ENCODE data around the gene MAN2B2.

MAN2B2 gene

DNA sequence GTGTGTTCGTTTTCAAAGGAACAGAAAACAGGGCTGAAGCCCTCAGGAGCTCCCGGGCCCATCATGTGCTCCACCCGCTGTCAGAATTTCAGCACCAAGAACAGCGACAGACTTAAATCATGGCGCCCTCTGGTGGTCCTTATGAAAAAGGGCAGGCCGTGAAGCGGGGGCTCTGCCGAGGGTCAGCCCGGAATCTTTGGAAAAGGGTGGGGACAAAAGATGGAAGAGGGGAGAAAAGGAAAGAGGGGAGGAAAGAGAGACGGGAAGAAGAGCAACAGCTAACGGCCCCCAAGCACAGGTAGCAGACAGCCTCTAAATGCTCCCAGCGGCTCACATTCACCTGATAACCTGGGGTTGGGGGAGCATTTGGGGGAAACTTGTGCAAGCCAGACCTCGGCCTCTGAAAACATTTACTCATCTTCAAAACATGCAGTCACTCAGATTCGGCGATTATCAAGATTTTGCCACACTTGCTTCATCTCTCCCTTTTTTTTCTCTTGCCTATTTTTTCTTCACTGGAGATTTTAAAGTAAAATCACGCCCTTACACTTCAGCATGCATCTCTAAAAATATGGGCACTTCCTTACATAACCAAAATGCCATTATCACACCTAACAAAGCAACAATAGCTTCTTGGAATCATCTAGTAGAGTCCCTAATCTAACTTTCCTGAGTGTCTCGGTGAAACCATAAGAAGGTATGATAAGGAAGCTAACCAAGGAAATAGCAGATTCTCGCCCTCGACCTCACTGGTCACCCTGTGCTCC lies 28.1 kb upstream of the MAN2B2 start:
- peak; percentile 59 for DNase-seq (ENCODE audit: low read depth)

- peak; percentile 10 for DNase-seq (ENCODE audit: low read depth)
Observed at GRCh38 chr4:6548201-6548881, 26.6 kb upstream of the MAN2B2 start.

DNA sequence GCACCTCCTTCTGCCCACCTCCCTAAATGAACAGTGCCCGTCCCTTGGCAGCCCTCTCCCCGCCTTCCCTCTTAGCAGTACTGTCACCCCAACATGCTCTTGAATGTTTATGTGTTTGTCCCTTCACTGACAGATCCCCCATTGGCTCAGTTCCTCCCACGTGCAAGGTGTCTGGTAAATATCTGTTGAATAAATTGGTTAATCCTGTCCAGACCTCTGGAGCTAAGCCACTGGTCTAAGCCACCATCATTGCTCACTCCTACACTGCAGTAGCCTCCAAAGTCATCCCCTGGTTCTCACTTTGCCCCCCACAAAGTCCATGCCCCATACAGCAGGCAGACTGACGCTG lies 26.1 kb upstream of the MAN2B2 start:
- no peak for DNase-seq (ENCODE audit: low read depth)

GRCh38 chr4:6549445-6549844 lies 25.5 kb upstream of the MAN2B2 start:
- DNase-seq (ENCODE audit: low read depth): no peak

DNA sequence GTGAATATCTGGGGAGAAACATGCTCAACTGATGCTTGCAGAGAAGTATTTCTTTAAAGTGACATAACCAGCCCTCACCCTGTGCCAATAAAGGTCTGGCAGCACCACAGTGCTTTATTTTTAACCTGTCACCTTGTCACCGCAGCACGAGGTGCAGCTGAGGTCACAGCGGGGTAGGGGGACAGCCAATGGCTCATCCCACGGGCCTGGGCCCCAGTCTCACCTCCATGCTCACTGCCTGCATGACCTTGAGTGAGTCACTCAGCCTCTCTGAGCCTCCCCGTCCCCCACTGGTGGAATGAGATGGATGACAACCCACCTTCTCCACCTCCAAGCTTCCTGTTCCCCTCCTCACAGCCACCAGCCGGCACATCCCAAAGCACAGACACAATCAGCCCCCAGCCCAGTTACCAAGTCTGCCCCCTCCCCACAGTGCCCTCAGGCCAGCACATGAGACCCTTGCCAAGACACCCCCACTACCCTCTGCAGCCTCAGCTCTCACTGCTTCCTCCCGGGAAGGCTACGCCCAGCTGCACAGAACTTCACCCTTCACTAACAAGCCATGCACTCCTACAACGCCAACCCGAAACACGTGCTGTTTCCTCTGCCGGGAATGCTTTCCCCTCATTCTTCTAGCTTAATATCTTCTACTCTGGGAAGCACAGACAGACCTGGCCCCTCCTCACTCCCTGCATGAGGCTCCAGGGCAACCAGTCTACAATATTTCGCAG lies 24.9 kb upstream of the MAN2B2 start:
- DNase-seq (ENCODE audit: low read depth): no peak

DNA sequence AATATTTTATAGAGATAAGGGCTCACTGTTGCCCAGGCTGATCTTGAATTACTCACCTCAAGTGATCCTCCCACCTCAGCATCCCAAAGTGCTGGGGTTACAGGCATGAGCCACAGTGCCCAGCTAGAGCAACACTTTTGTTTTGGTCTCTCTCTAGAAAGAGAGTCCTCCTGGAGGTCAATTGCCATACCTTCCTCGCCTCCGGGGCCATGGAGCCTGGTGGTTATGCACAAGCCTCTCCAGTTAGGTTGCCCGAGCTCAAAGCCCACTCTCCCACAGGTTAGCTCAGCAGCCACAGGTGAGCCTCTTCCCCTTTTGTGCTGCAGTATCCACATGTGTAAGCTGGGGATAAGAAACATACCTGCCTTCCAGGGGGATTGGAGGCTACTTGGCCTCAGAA lies 24.2 kb upstream of the MAN2B2 start:
- no peak for DNase-seq (ENCODE audit: low read depth)

- DNase-seq (ENCODE audit: low read depth): no peak
Observed at GRCh38 chr4:6551660-6552059, 23.3 kb upstream of the MAN2B2 start.

- no peak for DNase-seq (ENCODE audit: low read depth)
Observed at GRCh38 chr4:6555519-6555918, 19.5 kb upstream of the MAN2B2 start.

DNA sequence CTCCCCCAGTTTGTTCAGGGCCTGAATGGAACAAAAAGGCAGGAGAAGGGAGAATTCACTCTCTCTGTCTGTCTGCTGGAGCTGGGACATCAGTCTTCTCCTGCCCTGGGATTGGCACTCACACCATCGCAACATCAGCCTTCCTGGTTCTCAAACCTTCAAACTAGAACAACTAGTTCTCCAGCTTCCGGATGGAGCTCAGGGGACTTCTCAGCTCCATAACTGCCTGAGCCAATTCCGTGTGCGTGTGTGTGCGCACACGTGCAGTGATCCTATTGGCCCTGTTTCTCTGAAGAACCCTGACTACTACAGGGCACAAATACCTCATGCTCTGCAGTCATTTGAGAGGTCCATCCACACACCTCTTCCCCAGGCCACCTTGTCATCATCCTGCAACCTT lies 18.7 kb upstream of the MAN2B2 start:
- no peak for DNase-seq (ENCODE audit: low read depth)

GRCh38 chr4:6557185-6557584 lies 17.8 kb upstream of the MAN2B2 start:
- no peak for DNase-seq (ENCODE audit: low read depth)

- no peak for DNase-seq (ENCODE audit: low read depth)
Observed at GRCh38 chr4:6557856-6558255, 17.1 kb upstream of the MAN2B2 start.

DNA sequence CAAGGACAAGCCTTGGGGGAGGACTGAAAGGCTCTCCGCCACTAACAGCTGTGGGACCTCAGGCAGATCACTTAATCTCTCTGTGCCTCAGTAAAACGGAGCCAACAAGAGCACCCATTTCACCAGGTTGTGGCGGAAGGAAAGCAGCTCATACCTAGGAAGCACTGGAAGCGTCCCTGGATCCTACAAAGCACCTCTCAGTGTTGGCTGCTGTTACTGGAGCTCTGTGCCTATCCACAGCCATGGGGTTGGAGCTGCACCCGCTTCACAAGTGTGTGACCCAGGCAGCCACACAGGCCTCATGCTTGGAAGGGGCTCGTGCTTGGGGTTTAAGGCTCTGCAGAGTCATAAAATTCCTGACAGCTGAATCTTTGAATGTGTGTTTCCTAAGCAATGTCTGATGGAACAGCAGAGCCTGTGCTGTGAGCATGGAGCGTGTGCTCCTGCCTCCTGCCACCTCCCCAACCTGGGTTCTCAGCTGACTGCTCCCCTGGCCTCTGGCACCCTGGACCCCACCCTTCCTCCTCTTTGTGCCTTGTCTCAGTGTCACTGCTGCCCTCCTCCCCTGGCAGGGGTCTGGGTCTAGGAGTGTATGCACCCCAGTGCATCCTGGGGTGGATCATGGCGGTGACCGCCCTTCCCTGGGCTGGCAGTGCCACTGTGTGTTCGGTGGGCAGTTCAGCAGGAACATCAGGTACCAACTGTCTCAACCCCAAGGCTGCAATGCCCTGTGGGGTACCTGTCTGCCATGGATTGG lies 14.4 kb upstream of the MAN2B2 start:
- DNase-seq (ENCODE audit: low read depth): no peak

- no peak for DNase-seq (ENCODE audit: low read depth)
Observed at GRCh38 chr4:6561173-6561516, 13.8 kb upstream of the MAN2B2 start.

DNA sequence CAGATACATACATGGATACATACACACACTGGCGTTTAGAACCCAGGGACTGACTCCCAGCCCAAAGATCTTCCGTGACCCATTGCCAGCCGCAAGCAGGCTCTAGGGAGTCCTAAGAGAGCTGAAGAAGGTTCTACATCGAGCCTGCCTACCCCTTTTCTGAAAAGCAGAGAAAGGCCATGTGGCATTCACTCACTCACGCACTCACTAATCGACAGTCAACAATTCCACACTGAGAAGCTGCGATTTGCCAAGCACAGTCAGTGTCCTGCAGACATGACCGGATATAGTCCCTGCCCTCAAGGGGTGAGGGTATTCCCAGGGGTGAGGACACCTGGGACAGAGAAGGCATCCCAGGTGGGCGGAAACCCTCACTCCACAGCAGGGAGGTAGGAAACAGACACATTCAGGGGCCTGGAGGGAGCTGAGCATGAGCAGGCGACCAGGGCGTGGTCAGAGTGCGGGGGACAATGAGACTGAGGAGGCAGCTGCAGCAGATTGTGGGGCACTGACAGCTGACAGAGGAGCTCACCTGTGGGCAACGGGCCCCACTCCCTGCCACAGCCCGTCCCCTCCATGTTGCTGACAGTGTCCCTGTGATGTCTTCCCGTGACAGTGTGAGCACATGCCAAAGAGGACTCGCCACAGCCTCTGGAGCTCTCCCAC lies 13.2 kb upstream of the MAN2B2 start:
- no peak for DNase-seq (ENCODE audit: low read depth)

DNA sequence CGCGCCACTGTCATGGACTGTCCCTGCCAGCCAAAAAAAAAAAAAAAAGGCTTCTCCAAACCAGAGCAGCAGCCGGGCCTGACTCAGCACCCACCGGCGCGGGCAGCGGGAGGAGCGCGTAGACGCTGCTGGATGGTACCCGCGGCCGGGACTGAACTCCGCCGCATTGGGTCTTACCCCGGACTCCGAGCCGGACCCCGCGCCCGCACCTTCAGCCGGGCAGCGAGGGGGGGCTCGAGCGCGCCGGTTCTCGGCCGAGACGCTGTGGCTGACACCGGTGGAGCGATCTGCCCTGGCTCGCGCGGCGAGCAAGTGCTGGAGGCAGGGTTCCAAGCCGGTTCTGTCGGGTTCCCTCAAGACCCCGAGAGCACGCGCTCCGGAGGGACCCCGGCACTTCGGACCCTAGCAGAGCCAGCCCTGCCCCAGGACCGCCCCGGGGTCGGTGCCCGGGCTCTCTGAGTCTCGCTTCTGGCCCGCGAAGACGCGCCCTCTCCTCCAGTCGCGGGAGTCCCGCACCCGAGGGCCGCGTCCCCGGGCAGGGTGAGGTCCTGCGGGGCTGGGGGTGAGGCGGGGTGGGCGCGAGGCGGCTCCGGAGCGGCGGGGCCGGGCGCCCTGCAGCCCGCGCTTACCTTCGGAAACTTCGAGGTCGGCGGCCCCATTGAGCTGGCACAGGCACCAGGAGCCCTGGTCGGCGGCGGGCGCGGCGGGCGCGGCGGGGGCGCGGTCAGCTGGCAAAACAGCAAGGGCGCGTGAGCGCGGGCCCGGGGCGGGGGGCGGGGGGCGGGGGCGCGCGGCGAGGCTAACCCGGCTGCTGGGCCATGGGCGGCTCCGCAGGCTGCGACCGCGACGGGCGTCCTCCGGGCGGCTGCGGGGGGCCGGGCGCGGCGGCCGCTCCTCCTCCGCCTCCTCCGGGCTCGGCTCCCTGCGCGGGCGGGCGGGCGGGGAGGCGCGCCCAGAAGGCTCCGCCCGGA lies 11.8 kb upstream of the MAN2B2 start:
- DNase-seq (ENCODE audit: low read depth): no peak

- no peak for DNase-seq (ENCODE audit: low read depth)
Observed at GRCh38 chr4:6563935-6564645, 10.9 kb upstream of the MAN2B2 start.

GRCh38 chr4:6565691-6566390 lies 9.1 kb upstream of the MAN2B2 start:
- DNase-seq (ENCODE audit: low read depth): no peak

- DNase-seq (ENCODE audit: low read depth): no peak
Observed at GRCh38 chr4:6566391-6567190, 8.4 kb upstream of the MAN2B2 start.

GRCh38 chr4:6567218-6567617 lies 7.8 kb upstream of the MAN2B2 start:
- no peak for DNase-seq (ENCODE audit: low read depth)
